Measurements from ENCODE around the gene LRRC14B.

LRRC14B gene

DNA sequence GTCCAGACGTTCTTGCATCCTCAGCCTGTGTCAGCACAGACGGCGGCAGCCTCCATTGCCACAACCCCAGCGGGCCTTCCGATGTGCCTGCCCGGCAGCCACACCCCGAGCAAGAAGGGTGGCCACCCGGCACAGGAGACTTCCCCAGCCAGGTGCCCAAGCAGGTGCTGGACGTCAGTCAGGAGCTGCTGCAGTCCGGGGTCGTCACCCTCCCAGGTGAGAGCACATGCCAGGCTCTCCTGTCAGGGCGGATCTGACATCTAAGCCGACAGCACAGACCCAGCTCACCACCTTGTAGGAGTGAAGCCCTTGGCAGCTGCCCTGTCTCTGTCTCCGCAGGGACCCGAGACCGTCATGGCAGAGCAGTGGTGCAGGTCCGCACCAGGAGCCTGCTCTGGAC lies 48.3 kb upstream of the LRRC14B start:
- Histone ChIP-seq H3K9me2 (replicated peaks; ENCODE audit: control insufficient read depth, low read length) (no peaks in the 10 kb centered on the region), H3K4me1 (ENCODE audit: control insufficient read depth, low read length) (no peaks in the 10 kb centered on the region), H4K20me1 (ENCODE audit: control insufficient read depth, insufficient read depth, low read depth, low read length) (no peaks in the 10 kb centered on the region), H3K4me2 (ENCODE audit: low read length) (no peak overlapping the region), H3K27me3 (ENCODE audit: control insufficient read depth, low read length) (no peaks in the 10 kb centered on the region), H3K79me2 (ENCODE audit: control insufficient read depth, low read length) (no peaks in the 10 kb centered on the region), H3K36me3 (ENCODE audit: control insufficient read depth, low read length) (no peaks in the 10 kb centered on the region), H3F3A (ENCODE audit: control insufficient read depth, insufficient read depth) (no peaks in the 10 kb centered on the region), H3K4me3 (ENCODE audit: low read length) (no peak overlapping the region), H3K27ac (ENCODE audit: low read depth, low read length) (no peak overlapping the region), H3K9me3 (ENCODE audit: control insufficient read depth, insufficient read depth, low read length) (peaks cover 14% of the 10 kb centered on the region)
- TF ChIP-seq EZH2phosphoT487 (IDR thresholded peaks at IDR 0.05; ENCODE audit: borderline replicate concordance, low read length): no peak
- TF ChIP-seq, protein P1, sequence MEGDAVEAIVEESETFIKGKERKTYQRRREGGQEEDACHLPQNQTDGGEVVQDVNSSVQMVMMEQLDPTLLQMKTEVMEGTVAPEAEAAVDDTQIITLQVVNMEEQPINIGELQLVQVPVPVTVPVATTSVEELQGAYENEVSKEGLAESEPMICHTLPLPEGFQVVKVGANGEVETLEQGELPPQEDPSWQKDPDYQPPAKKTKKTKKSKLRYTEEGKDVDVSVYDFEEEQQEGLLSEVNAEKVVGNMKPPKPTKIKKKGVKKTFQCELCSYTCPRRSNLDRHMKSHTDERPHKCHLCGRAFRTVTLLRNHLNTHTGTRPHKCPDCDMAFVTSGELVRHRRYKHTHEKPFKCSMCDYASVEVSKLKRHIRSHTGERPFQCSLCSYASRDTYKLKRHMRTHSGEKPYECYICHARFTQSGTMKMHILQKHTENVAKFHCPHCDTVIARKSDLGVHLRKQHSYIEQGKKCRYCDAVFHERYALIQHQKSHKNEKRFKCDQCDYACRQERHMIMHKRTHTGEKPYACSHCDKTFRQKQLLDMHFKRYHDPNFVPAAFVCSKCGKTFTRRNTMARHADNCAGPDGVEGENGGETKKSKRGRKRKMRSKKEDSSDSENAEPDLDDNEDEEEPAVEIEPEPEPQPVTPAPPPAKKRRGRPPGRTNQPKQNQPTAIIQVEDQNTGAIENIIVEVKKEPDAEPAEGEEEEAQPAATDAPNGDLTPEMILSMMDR (IDR thresholded peaks at IDR 0.05; ENCODE audit: low read depth, low read length, poor library complexity, severe bottlenecking): no peak

DNA sequence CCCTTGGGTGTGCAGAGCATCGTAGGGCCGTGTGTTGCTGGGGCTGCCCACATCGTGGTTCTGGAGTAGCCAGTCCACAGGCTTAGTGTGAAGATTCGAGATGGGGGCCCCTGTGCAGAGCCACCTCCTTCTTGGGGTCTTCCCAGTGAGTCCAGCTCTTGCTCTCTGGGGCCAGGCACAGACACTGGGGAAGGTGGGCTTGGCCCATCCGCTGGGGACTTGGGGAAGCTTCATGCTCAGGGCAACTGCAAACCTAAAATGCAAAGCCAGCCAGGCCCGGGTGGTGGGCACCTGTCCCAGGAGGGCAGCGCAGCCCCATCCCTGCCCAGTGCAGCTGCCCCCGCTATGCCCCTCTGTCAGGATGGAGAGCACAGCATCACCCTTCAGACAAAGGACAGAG lies 46.4 kb upstream of the LRRC14B start:
- H3F3A ChIP-seq (ENCODE audit: control insufficient read depth, insufficient read depth): no peaks in the 10 kb centered on the region
- H3K4me1 ChIP-seq (ENCODE audit: control insufficient read depth, low read length): no peaks in the 10 kb centered on the region
- H3K79me2 ChIP-seq (ENCODE audit: control insufficient read depth, low read length): no peaks in the 10 kb centered on the region
- H3K4me3 ChIP-seq (ENCODE audit: low read length): no peak overlapping the region
- no peaks in the 10 kb centered on the region for H3K27me3 ChIP-seq (ENCODE audit: control insufficient read depth, low read length)
- TF ChIP-seq, protein P1 (IDR thresholded peaks at IDR 0.05; ENCODE audit: low read depth, low read length, poor library complexity, severe bottlenecking): no peak
- TF ChIP-seq EZH2phosphoT487 (IDR thresholded peaks at IDR 0.05; ENCODE audit: borderline replicate concordance, low read length): no peak
- H3K9me2 ChIP-seq (replicated peaks; ENCODE audit: control insufficient read depth, low read length): no peaks in the 10 kb centered on the region
- no peak overlapping the region for H3K4me2 ChIP-seq (ENCODE audit: low read length)
- no peak overlapping the region for H3K27ac ChIP-seq (ENCODE audit: low read depth, low read length)
- no peaks in the 10 kb centered on the region for H3K36me3 ChIP-seq (ENCODE audit: control insufficient read depth, low read length)
- peaks cover 15% of the 10 kb centered on the region for H3K9me3 ChIP-seq (ENCODE audit: control insufficient read depth, insufficient read depth, low read length)
- H4K20me1 ChIP-seq (ENCODE audit: control insufficient read depth, insufficient read depth, low read depth, low read length): no peaks in the 10 kb centered on the region

DNA sequence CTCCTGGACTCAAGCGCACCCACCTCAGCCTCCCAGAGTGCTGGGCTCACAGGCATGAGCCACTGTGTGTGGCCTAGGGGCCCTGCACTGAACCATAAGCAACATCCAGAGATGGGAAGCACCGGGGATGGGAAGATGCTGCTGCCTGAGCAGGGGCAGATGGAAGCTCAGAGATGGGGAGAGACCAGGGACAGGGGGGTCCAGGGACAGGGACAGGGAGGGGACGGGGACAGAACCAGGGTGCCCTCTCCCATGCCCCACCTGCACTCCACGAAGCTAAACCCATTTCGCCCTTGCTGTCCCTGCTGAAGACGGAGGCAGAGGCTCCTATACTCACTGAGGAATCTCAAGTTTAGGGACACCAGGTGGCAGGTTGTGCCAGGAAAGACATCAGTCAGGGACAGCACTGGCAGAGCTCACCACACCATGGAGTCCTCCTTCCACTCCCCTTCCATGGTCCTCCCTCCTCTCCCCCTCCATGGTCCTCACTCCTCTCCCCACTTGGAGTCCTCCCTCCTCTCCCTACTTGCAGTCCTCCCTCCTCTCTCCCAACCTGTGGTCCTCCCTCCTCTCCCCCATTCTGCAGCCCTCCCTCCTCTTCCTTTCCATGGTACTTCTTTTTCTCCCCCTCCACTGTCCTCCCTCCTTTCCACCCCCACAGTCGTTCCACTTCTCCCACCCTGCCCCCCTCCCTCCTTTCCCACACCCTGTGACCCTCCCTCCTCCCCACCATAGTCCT lies 45.5 kb upstream of the LRRC14B start:
- Histone ChIP-seq H3K4me3 (ENCODE audit: low read length) (no peak overlapping the region), H3K9me3 (ENCODE audit: control insufficient read depth, insufficient read depth, low read length) (peaks cover 15% of the 10 kb centered on the region), H3K36me3 (ENCODE audit: control insufficient read depth, low read length) (no peaks in the 10 kb centered on the region), H3K4me2 (ENCODE audit: low read length) (no peak overlapping the region), H3K27me3 (ENCODE audit: control insufficient read depth, low read length) (no peaks in the 10 kb centered on the region), H3K4me1 (ENCODE audit: control insufficient read depth, low read length) (no peaks in the 10 kb centered on the region), H4K20me1 (ENCODE audit: control insufficient read depth, insufficient read depth, low read depth, low read length) (no peaks in the 10 kb centered on the region), H3F3A (ENCODE audit: control insufficient read depth, insufficient read depth) (no peaks in the 10 kb centered on the region), H3K79me2 (ENCODE audit: control insufficient read depth, low read length) (no peaks in the 10 kb centered on the region), H3K9me2 (replicated peaks; ENCODE audit: control insufficient read depth, low read length) (no peaks in the 10 kb centered on the region), H3K27ac (ENCODE audit: low read depth, low read length) (no peak overlapping the region)
- TF ChIP-seq EZH2phosphoT487 (IDR thresholded peaks at IDR 0.05; ENCODE audit: borderline replicate concordance, low read length): no peak
- TF ChIP-seq, protein P1 (IDR thresholded peaks at IDR 0.05; ENCODE audit: low read depth, low read length, poor library complexity, severe bottlenecking): no peak

Measured in DOHH2 (cell line).